Ascending aorta (tissue), 2 donors: ENCODE measurements around the gene ARID4A. TPM values are rescaled to one million over a fixed set of nuclear protein-coding genes. Genes with fewer than 3 reads are reported as not detected.
A peak's percentile ranks its signal among the peaks of the same experiment; 100 is the strongest.
"Not testable (repeated sequence)": the region's sequence is repeated elsewhere in the genome, so short reads cannot be mapped to it uniquely, and the experiment has no call there.

ENCODE experiments used
- DNase-seq, 2 donors: peaks; one replicate each; pipeline ENCODE4 v3.0.0-alpha.2; 2019; ENCODE audit warnings: low spot score in 2 of 2
- H3K27ac ChIP-seq, 2 donors: fragments of 200-600 bp; sonication (generic); one replicate each; pipeline ENCODE4 v1.5.1; 2016 to 2017; ENCODE audit warnings: mild to moderate bottlenecking in 1 of 2
- H3K27me3 ChIP-seq: fragments of 200-600 bp; sonication (generic); one replicate; pipeline ENCODE4 v1.5.1; 2017
- H3K36me3 ChIP-seq, 2 donors: fragments of 200-600 bp; sonication (generic); one replicate each; pipeline ENCODE4 v1.5.1; 2016
- H3K4me1 ChIP-seq, 2 donors: fragments of 200-600 bp; sonication (generic); one replicate each; pipeline ENCODE4 v1.5.1; 2016 to 2017; ENCODE audit warnings: mild to moderate bottlenecking in 1 of 2
- H3K4me3 ChIP-seq, 2 donors: fragments of 200-600 bp; sonication (generic); one replicate each; pipeline ENCODE4 v1.5.1; 2016 to 2017; ENCODE audit warnings: mild to moderate bottlenecking in 1 of 2
- H3K9me3 ChIP-seq, 2 donors: fragments of 200-600 bp; sonication (generic); one replicate each; pipeline ENCODE4 v1.5.1; 2016
- CTCF ChIP-seq, 3 experiments: fragments of 200-600 bp in 2 of 3; fragments of 450-650 bp in 1 of 3; sonication (generic) in 2 of 3; IDR thresholded peaks; one replicate each; pipeline ENCODE4 v1.5.1; 2016 to 2019; ENCODE audit warnings: antibody characterized with exemption in 3 of 3, mild to moderate bottlenecking in 1 of 3, moderate library complexity in 1 of 3
- intact Hi-C: fragments of 100-400 bp; cut with DNase I; formaldehyde crosslinking; loops from one replicate; pipeline ENCODE4 v1.15.1; 2023
- total RNA-seq: library from RNA; depleted of rRNA; stranded (reverse); fragments of >200 nt; gene quantifications from one replicate; pipeline ENCODE4 v1.1.0, GENCODE V29; 2016

Gene ARID4A
- total RNA-seq, 1 donor from 2014 or later = 18.2 TPM

- Histone ChIP-seq H3K9me3 (no peaks in the 10 kb centered on the region), H3K36me3 (peaks cover 20 to 53% of the 10 kb centered on the region in 2 donors), H3K27ac (no peak overlapping the region), H3K27me3 (no peaks in the 10 kb centered on the region), H3K4me3 (peak overlapping the region; percentile 11 to 32), H3K4me1 (no peaks in the 10 kb centered on the region)
- intact Hi-C loops = no loop called here
- TF ChIP-seq CTCF (IDR thresholded peaks at IDR 0.05) = no peak
- DNase-seq = no peak
These were observed 55.4 kb downstream of the ARID4A start for GRCh38 chr14:58353516-58354299.

GRCh38 chr14:58354808-58355207 is 56.5 kb downstream of the ARID4A start:
- no peak overlapping the region for H3K27ac ChIP-seq
- intact Hi-C loops = no loop called here

GRCh38 chr14:58356268-58356667 is 57.9 kb downstream of the ARID4A start:
- TF ChIP-seq CTCF (IDR thresholded peaks at IDR 0.05) = no peak

More at GRCh38 chr14:58354808-58355207, 56.5 kb downstream of the ARID4A start:
- H3K36me3 ChIP-seq = peaks cover 20 to 55% of the 10 kb centered on the region in 2 donors
- DNase-seq = no peak
- H3K27me3 ChIP-seq = no peaks in the 10 kb centered on the region
- H3K9me3 ChIP-seq = no peaks in the 10 kb centered on the region
- H3K4me3 ChIP-seq = no peak overlapping the region
- H3K4me1 ChIP-seq = no peaks in the 10 kb centered on the region
- TF ChIP-seq CTCF (IDR thresholded peaks at IDR 0.05) = no peak

GRCh38 chr14:58362272-58362671 is 63.9 kb downstream of the ARID4A start:
- H3K27me3 ChIP-seq, H3K9me3 ChIP-seq, intact Hi-C loops, H3K4me3 ChIP-seq, H3K4me1 ChIP-seq, H3K27ac ChIP-seq, DNase-seq: not testable (repeated sequence)
- peaks cover 37 to 68% of the 10 kb centered on the region in 2 donors for H3K36me3 ChIP-seq

More at GRCh38 chr14:58356268-58356667, 57.9 kb downstream of the ARID4A start:
- Histone ChIP-seq H3K4me1 (no peaks in the 10 kb centered on the region), H3K9me3 (no peaks in the 10 kb centered on the region), H3K36me3 (peaks cover 21 to 57% of the 10 kb centered on the region in 2 donors), H3K4me3 (no peak overlapping the region), H3K27ac (no peak overlapping the region), H3K27me3 (no peaks in the 10 kb centered on the region)
- intact Hi-C loops = no loop called here
- DNase-seq = no peak

- no peak for DNase-seq
- no peaks in the 10 kb centered on the region for H3K9me3 ChIP-seq
- no peak overlapping the region for H3K4me3 ChIP-seq
- TF ChIP-seq CTCF (IDR thresholded peaks at IDR 0.05) = no peak
- H3K36me3 ChIP-seq = peaks cover 41 to 75% of the 10 kb centered on the region in 2 donors
- H3K4me1 ChIP-seq = no peaks in the 10 kb centered on the region
- no peak overlapping the region for H3K27ac ChIP-seq
- no peaks in the 10 kb centered on the region for H3K27me3 ChIP-seq
- intact Hi-C loops = no loop called here
These were observed 64.5 kb downstream of the ARID4A start for GRCh38 chr14:58362798-58363412.

- TF ChIP-seq CTCF (IDR thresholded peaks at IDR 0.05) = no peak
- DNase-seq = no peak
- H3K9me3 ChIP-seq = no peaks in the 10 kb centered on the region
- no peak overlapping the region for H3K27ac ChIP-seq
- no peaks in the 10 kb centered on the region for H3K4me1 ChIP-seq
- H3K4me3 ChIP-seq = no peak overlapping the region
- intact Hi-C loops = no loop called here
- H3K36me3 ChIP-seq = peaks cover 42 to 71% of the 10 kb centered on the region in 2 donors
- H3K27me3 ChIP-seq = no peaks in the 10 kb centered on the region
These were observed 66.0 kb downstream of the ARID4A start for GRCh38 chr14:58364316-58364715.
